ENCODE results near the gene AOPEP.

AOPEP gene

DNA sequence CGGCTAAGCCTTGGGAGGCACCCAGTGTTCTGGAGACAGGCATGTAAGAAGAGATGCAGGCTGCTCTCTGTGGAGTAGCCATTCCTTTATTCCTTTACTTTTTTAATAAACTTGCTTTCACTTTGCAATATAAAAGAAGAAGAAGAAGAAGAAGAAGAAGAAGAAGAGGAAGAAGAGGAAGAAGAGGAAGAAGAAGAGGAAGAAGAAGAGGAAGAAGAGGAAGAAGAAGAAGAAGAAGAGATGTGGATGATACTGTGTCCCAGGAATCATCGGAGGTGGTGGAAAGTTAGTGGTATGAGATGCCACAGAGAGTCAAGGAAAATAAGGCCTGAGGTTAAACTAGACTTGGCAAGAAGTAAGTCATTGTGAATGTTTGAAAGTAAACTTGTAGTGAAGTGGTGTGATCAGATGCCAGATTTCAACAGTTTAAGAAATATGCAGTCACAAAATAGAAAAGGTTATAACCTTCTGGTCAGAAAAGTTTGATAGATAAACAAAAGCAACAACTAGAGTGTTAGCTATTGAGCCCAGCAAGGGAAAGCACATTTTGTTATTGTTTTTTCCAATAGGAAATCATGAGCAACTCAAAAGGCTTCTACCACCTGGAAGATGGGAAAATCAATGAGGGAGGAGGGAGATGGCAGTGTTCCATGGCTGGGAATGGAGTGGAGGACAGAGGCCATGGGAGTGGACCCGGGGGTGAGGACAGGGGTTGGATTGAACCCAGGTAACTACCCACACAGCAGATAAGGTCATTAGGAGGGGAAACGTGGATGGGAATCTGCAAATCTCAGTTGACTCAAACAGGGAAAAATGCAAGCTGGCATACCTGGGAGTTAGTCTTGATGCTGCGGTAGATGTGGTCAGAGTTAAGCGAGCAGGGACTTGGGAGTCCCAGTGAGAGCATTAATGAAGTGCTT lies 16.8 kb downstream of the AOPEP start:
- no peak overlapping the region for H3K4me3 ChIP-seq (ENCODE audit: low read depth, low read length)
- no peak for TF ChIP-seq CTCF (IDR thresholded peaks at IDR 0.05; ENCODE audit: borderline replicate concordance, insufficient read depth, low read depth, low read length)

DNA sequence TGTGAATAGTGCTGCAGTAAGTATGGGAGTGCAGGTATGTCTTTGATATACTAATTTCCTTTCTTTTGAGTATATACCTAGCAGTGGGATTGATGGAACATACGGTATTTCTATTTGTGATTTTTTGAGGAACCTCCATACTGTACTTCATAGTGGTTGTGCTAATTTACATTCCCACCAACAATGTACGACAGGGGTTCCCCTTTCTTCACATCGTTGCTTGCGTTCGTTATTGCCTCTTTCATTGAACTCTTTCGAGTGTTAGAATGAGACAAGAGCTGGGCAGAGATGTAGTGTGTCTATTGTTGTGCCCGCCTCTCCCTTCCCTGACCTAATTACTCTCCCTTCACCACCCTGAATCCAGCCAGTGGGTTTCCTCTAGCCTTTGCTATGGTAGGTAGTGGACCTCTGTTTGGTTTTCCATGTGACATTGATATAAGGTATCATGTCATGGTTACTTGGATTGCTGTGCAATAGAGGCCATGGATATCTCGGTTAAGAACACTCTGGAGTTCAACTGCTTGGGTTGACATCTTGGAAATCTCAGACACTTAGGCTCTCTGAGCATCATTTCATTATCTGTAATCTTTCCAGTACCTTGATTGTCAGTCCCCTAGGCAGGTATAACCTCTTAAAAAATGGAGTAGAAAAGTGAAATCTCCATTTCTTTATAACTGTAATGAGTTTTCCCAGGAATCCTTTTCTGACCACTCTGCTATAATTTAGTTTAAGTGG lies 19.5 kb downstream of the AOPEP start:
- TF ChIP-seq CTCF (IDR thresholded peaks at IDR 0.05; ENCODE audit: borderline replicate concordance, insufficient read depth, low read depth, low read length), result no peak
- no peak overlapping the region for H3K4me3 ChIP-seq (ENCODE audit: low read depth, low read length)

DNA sequence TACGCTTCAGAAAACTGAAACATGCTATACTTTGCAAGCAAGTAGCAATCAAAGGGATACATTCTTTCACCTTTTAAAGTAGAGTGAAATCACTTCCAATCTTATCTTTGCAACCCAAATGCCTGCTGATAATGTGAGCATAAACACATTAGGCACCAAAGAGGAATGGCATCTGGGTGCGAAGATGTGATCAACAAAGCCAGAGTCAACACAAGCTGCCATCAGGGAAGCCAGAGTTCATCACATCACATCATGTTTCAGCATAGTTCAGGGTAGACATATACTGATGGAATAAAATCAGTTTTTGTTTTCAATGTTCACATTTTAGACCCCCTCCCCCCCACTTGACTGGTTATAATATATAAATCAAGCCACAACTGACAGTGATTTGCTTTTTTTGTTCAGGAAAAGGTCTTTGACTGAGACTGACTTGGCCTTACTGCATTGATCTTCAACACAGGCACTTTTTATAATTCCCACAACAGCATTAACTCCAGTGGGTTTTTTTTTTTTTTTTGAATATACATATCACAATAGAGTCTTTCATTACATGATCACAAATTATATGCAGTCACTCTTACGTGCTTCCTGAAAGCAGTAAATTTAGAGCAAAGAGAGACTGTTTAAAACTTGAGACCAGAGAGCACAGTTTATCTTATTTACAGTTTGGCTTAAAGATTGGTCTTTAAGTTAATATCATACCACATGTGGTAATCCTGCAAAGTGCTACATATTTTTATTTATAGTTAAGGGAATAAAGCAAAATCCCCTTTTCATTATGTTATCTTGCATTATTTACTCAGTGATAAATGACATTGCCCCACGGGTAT lies 20.3 kb downstream of the AOPEP start:
- TF ChIP-seq CTCF (IDR thresholded peaks at IDR 0.05; ENCODE audit: borderline replicate concordance, insufficient read depth, low read depth, low read length), result no peak
- no peak overlapping the region for H3K4me3 ChIP-seq (ENCODE audit: low read depth, low read length)

DNA sequence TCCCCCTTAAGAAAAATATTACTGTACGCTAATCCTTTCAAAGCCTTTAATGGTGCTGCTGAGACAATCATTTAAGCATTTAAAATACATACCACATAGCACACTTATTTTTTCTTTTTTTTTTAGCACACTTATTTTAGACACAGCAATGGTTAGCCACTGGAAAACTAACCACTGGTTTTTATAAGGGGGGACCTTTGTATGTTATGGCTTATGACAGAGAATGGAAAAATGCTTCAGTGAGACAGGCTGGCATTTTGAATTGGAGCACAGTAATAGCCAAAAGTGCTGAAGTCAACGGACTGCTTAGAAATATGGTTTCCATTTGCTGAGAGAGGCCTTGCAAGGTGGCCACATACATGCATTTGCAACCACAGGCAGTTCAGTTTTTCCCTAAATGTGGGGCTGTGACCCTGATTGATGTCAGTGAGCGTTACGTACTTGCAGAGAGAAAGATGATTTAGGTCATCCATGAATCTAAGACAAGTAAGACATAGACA lies 28.5 kb downstream of the AOPEP start:
- no peak overlapping the region for H3K4me3 ChIP-seq (ENCODE audit: low read depth, low read length)
- TF ChIP-seq CTCF (IDR thresholded peaks at IDR 0.05; ENCODE audit: borderline replicate concordance, insufficient read depth, low read depth, low read length), result no peak

DNA sequence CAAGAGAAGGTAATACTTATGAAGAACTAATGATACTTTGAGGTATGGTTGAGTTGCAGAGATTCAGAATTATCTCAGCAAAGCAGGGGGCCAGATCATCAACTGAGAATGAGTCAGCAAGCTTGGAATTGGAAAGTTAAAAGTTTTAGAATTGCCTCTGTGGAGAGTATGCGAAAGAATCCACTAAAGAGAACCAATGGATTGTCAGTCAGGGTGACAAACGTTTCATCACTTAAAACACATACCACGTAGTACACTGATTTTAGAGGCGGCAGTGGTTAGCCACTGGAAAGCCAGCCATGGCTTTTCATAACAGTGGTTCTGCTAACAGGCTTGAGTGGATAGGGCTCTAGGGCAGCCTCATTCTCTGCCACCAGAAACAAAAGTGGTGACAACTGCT lies 30.7 kb downstream of the AOPEP start:
- TF ChIP-seq CTCF (IDR thresholded peaks at IDR 0.05; ENCODE audit: borderline replicate concordance, insufficient read depth, low read depth, low read length), result no peak
- H3K4me3 ChIP-seq (ENCODE audit: low read depth, low read length), result no peak overlapping the region

- H3K4me3 ChIP-seq (ENCODE audit: low read depth, low read length), result no peak overlapping the region
- no peak for TF ChIP-seq CTCF (IDR thresholded peaks at IDR 0.05; ENCODE audit: borderline replicate concordance, insufficient read depth, low read depth, low read length)
Observed at GRCh38 chr9:94758031-94758430, 31.5 kb downstream of the AOPEP start.

Data from GM12875 (cell line).